Epithelial cell of proximal tubule (primary cell): Measurements from ENCODE around the gene TMEM63B. TPM values are rescaled to one million over a fixed set of nuclear protein-coding genes. Genes with fewer than 3 reads are reported as not detected.

Experiments
- DNase-seq: peaks from one replicate; pipeline ENCODE4 v3.0.0-alpha.2; 2011; ENCODE audit warnings: low read depth
- H3K4me3 ChIP-seq: 2 replicates; pipeline ENCODE4 v1.5.1; 2011; ENCODE audit warnings: low read depth, mild to moderate bottlenecking, low read length
- total RNA-seq: library from RNA; depleted of rRNA; stranded (reverse); fragments of >200 nt; gene quantifications from 2 replicates; pipeline ENCODE4 v1.2.3, GENCODE V29; 2015
- TF ChIP-seq, protein P1 (sequence below): conservative IDR thresholded peaks from 2 replicates; pipeline ENCODE4 v1.5.1; 2012; ENCODE audit warnings: low read depth, mild to moderate bottlenecking, low read length

TMEM63B gene
- total RNA-seq, 1 donor from 2014 or later = 47.9 TPM

DNA sequence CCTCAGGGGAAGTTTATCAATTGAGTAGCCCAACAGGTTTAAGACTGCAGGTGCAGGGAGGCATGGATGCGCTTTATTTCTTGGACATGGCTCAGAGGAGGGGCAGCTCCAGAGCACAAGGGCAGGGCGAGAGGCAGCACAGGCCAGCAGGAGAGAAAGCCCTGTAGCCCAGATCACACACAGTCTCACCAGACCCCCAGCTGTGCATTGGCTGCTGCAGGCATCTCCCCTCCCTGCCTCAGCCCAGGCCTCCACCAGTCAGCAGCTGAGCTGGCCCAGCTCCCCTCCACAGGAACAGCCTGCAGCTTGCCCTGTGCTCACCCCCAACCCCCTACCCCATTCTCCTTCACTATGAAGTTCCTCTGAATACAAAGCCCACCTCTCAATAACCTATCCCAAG, 24.8 kb upstream of the TMEM63B start:
- DNase-seq = no peak
- no peak overlapping the region for H3K4me3 ChIP-seq
- TF ChIP-seq, protein P1, sequence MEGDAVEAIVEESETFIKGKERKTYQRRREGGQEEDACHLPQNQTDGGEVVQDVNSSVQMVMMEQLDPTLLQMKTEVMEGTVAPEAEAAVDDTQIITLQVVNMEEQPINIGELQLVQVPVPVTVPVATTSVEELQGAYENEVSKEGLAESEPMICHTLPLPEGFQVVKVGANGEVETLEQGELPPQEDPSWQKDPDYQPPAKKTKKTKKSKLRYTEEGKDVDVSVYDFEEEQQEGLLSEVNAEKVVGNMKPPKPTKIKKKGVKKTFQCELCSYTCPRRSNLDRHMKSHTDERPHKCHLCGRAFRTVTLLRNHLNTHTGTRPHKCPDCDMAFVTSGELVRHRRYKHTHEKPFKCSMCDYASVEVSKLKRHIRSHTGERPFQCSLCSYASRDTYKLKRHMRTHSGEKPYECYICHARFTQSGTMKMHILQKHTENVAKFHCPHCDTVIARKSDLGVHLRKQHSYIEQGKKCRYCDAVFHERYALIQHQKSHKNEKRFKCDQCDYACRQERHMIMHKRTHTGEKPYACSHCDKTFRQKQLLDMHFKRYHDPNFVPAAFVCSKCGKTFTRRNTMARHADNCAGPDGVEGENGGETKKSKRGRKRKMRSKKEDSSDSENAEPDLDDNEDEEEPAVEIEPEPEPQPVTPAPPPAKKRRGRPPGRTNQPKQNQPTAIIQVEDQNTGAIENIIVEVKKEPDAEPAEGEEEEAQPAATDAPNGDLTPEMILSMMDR = no peak

DNA sequence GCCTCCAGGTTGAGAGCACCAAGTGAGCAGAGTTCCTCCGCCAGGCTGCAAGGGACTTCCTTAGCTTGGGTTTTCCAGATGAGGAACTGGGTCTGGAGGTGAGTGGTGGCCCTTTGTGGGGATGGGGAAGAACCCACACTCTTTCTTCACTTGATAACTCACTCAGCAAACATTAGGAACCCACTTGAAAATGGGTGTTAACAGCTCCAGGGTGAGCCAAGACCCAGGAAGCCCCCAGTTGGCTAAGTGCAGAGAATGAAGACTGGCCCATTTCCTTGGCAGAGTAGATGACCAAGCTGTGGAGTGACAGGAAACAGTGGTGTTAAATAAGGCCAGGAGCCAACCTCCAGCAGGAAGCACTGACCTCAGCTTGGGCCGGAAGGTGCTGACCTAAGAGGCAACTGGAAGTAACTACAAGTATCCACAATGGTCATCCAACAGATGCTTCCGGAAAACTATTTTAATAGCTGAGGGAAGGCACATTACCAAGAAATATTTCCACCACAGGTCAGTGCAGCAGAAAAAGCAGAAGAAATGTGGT, 22.8 kb upstream of the TMEM63B start:
- TF ChIP-seq, protein P1 = no peak

DNA sequence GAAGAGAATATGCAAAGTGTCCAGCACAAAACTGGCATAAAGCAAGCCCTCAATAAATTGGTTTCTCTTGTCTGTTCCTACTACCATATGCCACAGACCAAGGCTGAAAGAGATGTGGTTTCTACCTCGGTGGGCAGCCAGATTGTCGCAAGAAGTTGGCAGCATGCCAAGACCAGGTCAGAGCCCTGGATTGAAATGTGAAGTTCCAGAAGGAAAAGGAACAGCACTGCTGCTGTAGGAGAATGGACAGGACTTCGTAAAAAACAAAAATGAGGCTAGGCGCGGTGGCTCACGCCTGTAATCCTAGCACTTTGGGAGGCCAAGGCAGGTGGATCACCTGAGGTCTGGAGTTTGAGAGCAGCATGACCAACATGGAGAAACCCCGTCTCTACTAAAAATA, 22.2 kb upstream of the TMEM63B start:
- DNase-seq = no peak
- TF ChIP-seq, protein P1 = no peak

More for the DNA sequence above, 22.8 kb upstream of the TMEM63B start:
- no peak overlapping the region for H3K4me3 ChIP-seq
- no peak for DNase-seq

DNA sequence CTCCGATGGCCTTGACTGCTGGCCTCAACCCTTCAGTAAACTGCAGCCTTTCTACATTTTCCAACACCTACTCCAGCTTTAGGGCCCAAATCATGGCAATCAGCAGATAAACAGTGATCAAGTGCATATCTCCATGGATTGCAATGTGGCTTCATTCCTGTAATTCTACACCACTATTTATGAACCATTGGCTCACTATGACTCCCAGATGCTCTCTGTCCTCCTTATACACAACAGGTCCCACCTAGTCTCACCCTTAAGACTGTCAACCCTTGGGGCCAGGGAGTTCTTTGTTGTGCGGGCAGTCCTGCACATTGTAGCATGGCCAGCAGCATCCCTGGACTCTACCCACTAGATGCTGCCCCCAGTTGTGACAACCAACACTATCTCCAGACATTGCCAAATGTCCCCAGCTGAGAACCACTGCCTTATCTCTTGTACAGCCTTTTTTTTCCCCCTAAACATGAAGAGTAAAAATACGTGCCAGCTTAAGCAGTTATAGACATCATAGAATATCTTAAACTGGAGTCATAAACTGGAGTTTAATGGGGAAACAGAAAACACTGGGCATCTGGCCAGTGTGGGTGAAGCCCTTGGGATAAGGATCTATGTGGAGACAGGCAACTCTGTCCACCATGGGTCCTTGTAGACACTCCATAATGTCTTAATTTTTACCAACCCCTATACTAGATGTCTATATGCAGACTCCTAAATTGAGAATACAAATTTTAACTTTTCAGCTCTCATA, 21.2 kb upstream of the TMEM63B start:
- no peak for DNase-seq
- TF ChIP-seq, protein P1 = no peak
- no peak overlapping the region for H3K4me3 ChIP-seq

More for the DNA sequence above, 22.2 kb upstream of the TMEM63B start:
- no peak overlapping the region for H3K4me3 ChIP-seq

DNA sequence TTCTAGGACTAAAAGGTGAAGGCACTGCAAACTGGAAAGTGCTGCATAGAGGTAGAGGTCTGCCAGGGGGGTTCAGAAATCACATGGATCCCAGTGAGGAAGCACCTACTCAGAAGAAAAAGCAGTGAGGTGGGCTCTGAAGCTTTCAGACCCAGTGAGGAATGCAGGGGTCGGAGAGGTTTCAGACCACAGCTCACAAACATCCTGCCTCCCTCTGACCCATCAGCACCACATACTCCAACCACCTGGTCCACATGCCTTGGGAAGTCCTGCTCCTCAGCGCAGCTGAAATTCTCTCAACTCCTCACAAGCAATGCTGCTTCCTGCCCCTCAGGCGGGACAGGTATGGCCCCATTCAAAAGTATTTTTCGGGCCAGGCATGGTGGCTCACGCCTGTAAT, 20.3 kb upstream of the TMEM63B start:
- TF ChIP-seq, protein P1 = no peak

DNA sequence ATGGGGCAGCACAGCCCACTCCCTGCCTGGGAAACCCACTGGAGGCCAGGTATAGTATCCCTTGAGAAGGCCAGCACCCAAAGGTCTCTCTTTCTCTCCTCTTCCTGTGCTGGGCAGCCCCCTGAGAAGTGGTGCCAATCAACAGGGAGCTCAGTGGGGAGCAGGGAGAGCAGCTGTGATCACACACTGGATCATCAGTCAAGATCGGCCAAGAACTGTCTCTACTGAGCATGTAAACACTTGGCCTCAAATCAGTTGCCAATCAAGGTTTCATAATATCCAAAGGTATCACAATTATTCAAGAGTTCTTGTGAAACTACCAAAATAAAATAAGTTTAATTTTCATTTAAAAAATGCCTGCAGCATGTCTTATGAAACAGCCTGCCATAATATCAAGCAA, 18.9 kb upstream of the TMEM63B start:
- H3K4me3 ChIP-seq = no peak overlapping the region
- no peak for DNase-seq
- TF ChIP-seq, protein P1 = no peak

More for the DNA sequence above, 20.3 kb upstream of the TMEM63B start:
- no peak for DNase-seq
- H3K4me3 ChIP-seq = no peak overlapping the region

DNA sequence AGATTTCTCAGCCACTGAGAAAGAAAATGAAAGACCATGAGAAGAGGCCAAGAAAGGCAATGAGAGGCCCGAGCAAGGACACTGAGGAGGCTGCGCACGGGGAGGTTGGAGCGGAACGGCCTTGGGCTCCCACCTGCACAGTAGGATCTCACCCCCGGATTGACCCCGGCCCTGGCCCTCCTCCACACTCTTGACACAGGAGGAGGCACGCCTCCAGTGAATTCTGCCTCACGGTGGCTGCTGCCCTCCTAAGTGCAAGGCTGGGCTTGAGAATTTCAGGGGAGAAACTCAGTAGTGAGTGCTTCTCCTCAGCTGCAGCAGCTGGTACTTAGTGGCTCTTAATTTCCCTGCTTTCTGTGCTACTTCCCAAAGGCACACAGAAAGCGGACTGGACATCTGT, 18.1 kb upstream of the TMEM63B start:
- TF ChIP-seq, protein P1 = no peak
- H3K4me3 ChIP-seq = no peak overlapping the region
- no peak for DNase-seq
